ENCODE results near the gene CDH7.

Gene CDH7

GRCh38 chr18:65737471-65737955 is 13.3 kb upstream of the CDH7 start:
- TF ChIP-seq CTCF (IDR thresholded peaks at IDR 0.05; ENCODE audit: extremely low read depth, missing control alignments), result no peak
- no peak for DNase-seq (ENCODE audit: low spot score)

- no peak for TF ChIP-seq CTCF (IDR thresholded peaks at IDR 0.05; ENCODE audit: extremely low read depth, missing control alignments)
- no peak for DNase-seq (ENCODE audit: low spot score)
Observed at GRCh38 chr18:65746936-65747335, 3.9 kb upstream of the CDH7 start.

- no peak for TF ChIP-seq CTCF (IDR thresholded peaks at IDR 0.05; ENCODE audit: extremely low read depth, missing control alignments)
- no peak for DNase-seq (ENCODE audit: low spot score)
Observed at GRCh38 chr18:65748321-65748720, 2.5 kb upstream of the CDH7 start.

GRCh38 chr18:65749841-65750240 is 971 bp upstream of the CDH7 start:
- DNase-seq (ENCODE audit: low spot score), result no peak
- TF ChIP-seq CTCF (IDR thresholded peaks at IDR 0.05; ENCODE audit: extremely low read depth, missing control alignments), result no peak

- no peak for TF ChIP-seq CTCF (IDR thresholded peaks at IDR 0.05; ENCODE audit: extremely low read depth, missing control alignments)
- no peak for DNase-seq (ENCODE audit: low spot score)
Observed at GRCh38 chr18:65751155-65752085, 608 bp downstream of the CDH7 start.

- DNase-seq (ENCODE audit: low spot score), result no peak
- no peak for TF ChIP-seq CTCF (IDR thresholded peaks at IDR 0.05; ENCODE audit: extremely low read depth, missing control alignments)
Observed at GRCh38 chr18:65752625-65753325, 2.0 kb downstream of the CDH7 start.

GRCh38 chr18:65753520-65753919 is 2.7 kb downstream of the CDH7 start:
- TF ChIP-seq CTCF (IDR thresholded peaks at IDR 0.05; ENCODE audit: extremely low read depth, missing control alignments), result peak; percentile 11
- DNase-seq (ENCODE audit: low spot score), result no peak
